HCT116 (cell line): Measurements from ENCODE around the gene KICS2. TPM values are rescaled to one million over a fixed set of nuclear protein-coding genes. Genes with fewer than 3 reads are reported as not detected.

ENCODE experiments used
- ATAC-seq: fragments of 200-7000 bp; cut with Tn5 transposase; 2 replicates; pipeline ENCODE4 v1.9.1; 2020; ENCODE audit warnings: mild to moderate bottlenecking, moderate library complexity
- BruUV-seq: library from RNA; stranded (reverse); fragments of 400-500 nt; replicated peaks from 2 replicates; lab custom pipeline; 2021; lab: Mats Ljungman, UMichigan
- CTCF ChIA-PET: fragments of 300-600 bp; sonication (Branson Sonifier 250); formaldehyde crosslinking; loops from one replicate; lab custom pipeline; 2021; ENCODE audit warnings: antibody characterized with exemption; lab: Charles Lee
- POLR2A ChIA-PET: fragments of 300-600, 350-600 bp; sonication (Branson Sonifier 250); formaldehyde crosslinking; loops from one replicate; lab custom pipeline; 2021; ENCODE audit warnings: antibody characterized with exemption; lab: Charles Lee
- RAD21 ChIA-PET, 2 experiments: fragments of 300-600 bp; sonication (Branson Sonifier 250); formaldehyde crosslinking; loops; one replicate each; lab custom pipeline; 2023; ENCODE audit warnings: low total read pairs in 2 of 2; ENCODE audit not compliant: uncharacterized antibody in 2 of 2, unreplicated experiment in 2 of 2, low non-redundant PET in 1 of 2; lab: Charles Lee
- DNase-seq: peaks from one replicate; pipeline ENCODE4 v3.0.0-alpha.2; 2010; ENCODE audit warnings: low read depth, low spot score
- H2AFZ ChIP-seq: fragments of 200-600 bp; shearing (Covaris generic), sonication (generic); 2 replicates; pipeline ENCODE4 v1.6.1; 2017; ENCODE audit warnings: low read depth, mixed run types, mixed read lengths, antibody characterized with exemption, low read length; ENCODE audit not compliant: poor library complexity, severe bottlenecking
- H3K27ac ChIP-seq: 2 replicates; pipeline ENCODE4 v1.5.1; 2012; ENCODE audit warnings: low read depth, low read length
- H3K27me3 ChIP-seq: fragments of 200-600 bp; sonication (generic); 2 replicates; pipeline ENCODE4 v1.6.1; 2016; ENCODE audit warnings: mixed run types, low read length, mixed read lengths; ENCODE audit not compliant: insufficient read depth
- H3K36me3 ChIP-seq, 2 experiments: fragments of 200-500 bp in 1 of 2; fragments of 200-600 bp in 1 of 2; sonication (Bioruptor generic) in 1 of 2; sonication (generic) in 1 of 2; 2 replicates each; pipeline versions ENCODE4 v1.5.1 to v1.6.1; 2014 to 2016; ENCODE audit warnings: low read length in 2 of 2, inconsistent platforms in 1 of 2, mixed read lengths in 1 of 2, mixed run types in 1 of 2; ENCODE audit not compliant: insufficient read depth in 2 of 2, control insufficient read depth in 1 of 2
- H3K4me1 ChIP-seq, 2 experiments: fragments of 200-600 bp in 1 of 2; sonication (generic) in 1 of 2; 2 replicates each; pipeline versions ENCODE4 v1.5.1 to v1.6.1; 2012 to 2017; ENCODE audit warnings: low read length in 2 of 2, inconsistent platforms in 1 of 2, mild to moderate bottlenecking in 1 of 2, mixed read lengths in 1 of 2, mixed run types in 1 of 2, moderate library complexity in 1 of 2; ENCODE audit not compliant: insufficient read depth in 2 of 2, control insufficient read depth in 1 of 2
- H3K4me2 ChIP-seq: fragments of 200-600 bp; sonication (generic); 2 replicates; pipeline ENCODE4 v1.6.1; 2017; ENCODE audit warnings: mixed run types, low read length, mixed read lengths
- H3K4me3 ChIP-seq, 2 experiments: fragments of 200-600 bp in 1 of 2; sonication (generic) in 1 of 2; replicated peaks in 1 of 2; 2 replicates each; pipeline ENCODE4 v1.5.1; 2011 to 2016; ENCODE audit warnings: low read length in 2 of 2, control low read depth in 1 of 2, low read depth in 1 of 2, mild to moderate bottlenecking in 1 of 2, mixed read lengths in 1 of 2, mixed run types in 1 of 2
- H3K79me2 ChIP-seq: fragments of 200-600 bp; sonication (generic); 2 replicates; pipeline ENCODE4 v1.6.1; 2017; ENCODE audit warnings: mild to moderate bottlenecking, mixed run types, low read length, moderate library complexity, mixed read lengths; ENCODE audit not compliant: insufficient read depth
- H3K9ac ChIP-seq: fragments of 200-600 bp; sonication (generic); 2 replicates; pipeline ENCODE4 v1.6.1; 2016; ENCODE audit warnings: low read length, mixed read lengths
- H3K9me2 ChIP-seq: fragments of 200-600 bp; sonication (generic), shearing (Covaris generic); 2 replicates; pipeline ENCODE4 v1.6.1; 2017; ENCODE audit warnings: mixed run types, mild to moderate bottlenecking, moderate library complexity; ENCODE audit not compliant: insufficient read depth
- H3K9me3 ChIP-seq, 2 experiments: fragments of 200-500 bp in 1 of 2; fragments of 200-600 bp in 1 of 2; sonication (Bioruptor generic) in 1 of 2; sonication (generic) in 1 of 2; 2 replicates each; pipeline ENCODE4 v1.6.1; 2014 to 2017; ENCODE audit warnings: low read length in 2 of 2, mixed read lengths in 2 of 2, inconsistent platforms in 1 of 2, low read depth in 1 of 2, mild to moderate bottlenecking in 1 of 2, mixed run types in 1 of 2, moderate library complexity in 1 of 2; ENCODE audit not compliant: control insufficient read depth in 1 of 2, insufficient read depth in 1 of 2
- H4K20me1 ChIP-seq: fragments of 200-600 bp; sonication (generic), shearing (Covaris generic); 2 replicates; pipeline ENCODE4 v1.6.1; 2017; ENCODE audit warnings: mixed run types, mild to moderate bottlenecking, moderate library complexity; ENCODE audit not compliant: insufficient read depth
- CEBPB ChIP-seq: IDR thresholded peaks from 2 replicates; pipeline ENCODE4 v1.6.1; 2012; ENCODE audit warnings: low read depth
- POLR2A ChIP-seq: IDR thresholded peaks from 2 replicates; pipeline ENCODE4 v1.7.0; 2011; ENCODE audit warnings: borderline replicate concordance; ENCODE audit not compliant: insufficient read depth, insufficient read length; ENCODE audit errors: extremely low read depth
- RAD21 ChIP-seq: IDR thresholded peaks from 2 replicates; pipeline ENCODE4 v1.6.1; 2012; ENCODE audit warnings: low read depth, mild to moderate bottlenecking
- SIN3A ChIP-seq: IDR thresholded peaks from 2 replicates; pipeline ENCODE4 v1.6.1; 2012; ENCODE audit warnings: low read depth
- ZFX ChIP-seq: fragments of 450-650 bp; IDR thresholded peaks from 2 replicates; pipeline ENCODE4 v1.6.1; 2017
- intact Hi-C: fragments of 100-400 bp; cut with micrococcal nuclease; formaldehyde crosslinking; loops from 2 replicates; pipeline ENCODE4 v1.10.0; 2022
- total RNA-seq: library from RNA; stranded (reverse); gene quantifications from one replicate; pipeline ENCODE4 v1.2.1, GENCODE V29; 2021; ENCODE audit not compliant: unreplicated experiment
- TF ChIP-seq, protein P1 (sequence below): IDR thresholded peaks from 2 replicates; pipeline ENCODE4 v1.6.1; 2012
- TF ChIP-seq, protein P2 (sequence below): IDR thresholded peaks from 2 replicates; pipeline ENCODE4 v1.6.1; 2011; ENCODE audit warnings: mild to moderate bottlenecking, low read length, moderate library complexity; ENCODE audit not compliant: insufficient replicate concordance; ENCODE audit errors: extremely low read depth

The KICS2 gene
- total RNA-seq, 1 experiment from 2014 or later = 18.1 TPM

DNA sequence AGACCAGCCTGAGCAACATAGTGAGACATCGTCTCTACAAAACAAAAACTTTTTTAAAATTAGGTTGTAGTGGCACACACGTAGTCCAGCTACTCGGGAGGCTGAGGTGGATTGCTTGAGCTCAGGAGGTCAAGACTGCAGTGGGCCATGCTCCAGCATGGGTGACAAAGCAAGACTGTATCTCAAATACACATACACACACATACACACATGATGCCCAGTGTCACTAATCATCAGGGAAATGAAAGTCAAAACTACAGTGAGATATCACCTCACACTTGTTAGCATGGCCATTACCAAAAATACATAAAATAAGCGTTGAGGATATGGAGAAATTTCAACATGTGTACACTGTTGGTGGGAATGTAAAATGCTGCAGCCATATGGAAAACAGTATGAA is 33.2 kb upstream of the KICS2 start:
- Histone ChIP-seq H3K4me1 (no peaks in the 10 kb centered on the region), H3K27me3 (no peaks in the 10 kb centered on the region), H3K9me3 (no peaks in the 10 kb centered on the region), H3K79me2 (no peaks in the 10 kb centered on the region), H3K9ac (no peak overlapping the region), H3K4me2 (no peak overlapping the region), H3K9me2 (no peaks in the 10 kb centered on the region), H4K20me1 (no peaks in the 10 kb centered on the region), H3K27ac (no peak overlapping the region), H3K4me3 (no peak overlapping the region), H2AFZ (no peak overlapping the region), H3K36me3 (no peaks in the 10 kb centered on the region)
- DNase-seq (no peak), ATAC-seq (no peak)
- ChIA-PET RAD21 (no interaction called here), POLR2A (no interaction called here), CTCF (interaction anchor here (1.4 to 3.6 kb wide), 2 partner anchors 416 to 429 kb away, joined by 10 to 16 read pairs; no protein-coding TSS in a partner anchor)
- intact Hi-C loops = loop anchor here (5.0 to 10.0 kb wide), 2 partner anchors 580 to 1153 kb away; no protein-coding TSS in a partner anchor
- TF ChIP-seq POLR2A (no peak), CEBPB (no peak), SIN3A (no peak), RAD21 (no peak)
- TF ChIP-seq, protein P1, sequence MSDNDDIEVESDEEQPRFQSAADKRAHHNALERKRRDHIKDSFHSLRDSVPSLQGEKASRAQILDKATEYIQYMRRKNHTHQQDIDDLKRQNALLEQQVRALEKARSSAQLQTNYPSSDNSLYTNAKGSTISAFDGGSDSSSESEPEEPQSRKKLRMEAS = no peak
- BruUV-seq = no TSS peak

DNA sequence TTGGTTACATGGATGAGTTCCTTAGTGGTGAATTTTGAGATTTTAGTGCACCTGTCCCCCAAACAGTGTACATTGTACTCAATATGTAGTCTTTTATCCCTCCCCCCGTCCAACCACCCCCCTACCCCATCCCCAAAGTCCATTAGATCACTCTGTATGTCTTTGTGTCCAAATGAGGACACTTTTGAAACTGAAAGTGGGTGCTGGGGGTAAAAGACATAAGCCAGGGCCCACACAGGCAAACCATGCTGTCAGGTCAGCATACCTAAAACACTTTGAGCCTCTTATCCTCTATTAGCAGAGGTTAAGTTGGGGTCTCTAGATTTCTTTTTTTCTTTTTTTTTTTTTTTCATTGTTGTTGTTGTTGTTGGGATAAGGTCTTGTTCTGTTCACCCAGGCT is 31.3 kb upstream of the KICS2 start:
- CTCF ChIA-PET = no interaction called here
- no peak overlapping the region for H3K27ac ChIP-seq

More for the DNA sequence above, 31.3 kb upstream of the KICS2 start:
- Histone ChIP-seq H3K27me3 (no peaks in the 10 kb centered on the region), H3K4me3 (no peak overlapping the region), H3K9me3 (no peaks in the 10 kb centered on the region), H2AFZ (no peak overlapping the region), H3K4me2 (no peak overlapping the region), H3K36me3 (no peaks in the 10 kb centered on the region), H3K4me1 (no peaks in the 10 kb centered on the region), H3K9me2 (no peaks in the 10 kb centered on the region), H3K9ac (no peak overlapping the region), H3K79me2 (no peaks in the 10 kb centered on the region), H4K20me1 (no peaks in the 10 kb centered on the region)
- ChIA-PET POLR2A (no interaction called here), RAD21 (no interaction called here)
- intact Hi-C loops = loop anchor here (10.0 kb wide), 1 partner anchor 579 kb away; no protein-coding TSS in a partner anchor
- DNase-seq = no peak
- no TSS peak for BruUV-seq
- TF ChIP-seq, protein P2, sequence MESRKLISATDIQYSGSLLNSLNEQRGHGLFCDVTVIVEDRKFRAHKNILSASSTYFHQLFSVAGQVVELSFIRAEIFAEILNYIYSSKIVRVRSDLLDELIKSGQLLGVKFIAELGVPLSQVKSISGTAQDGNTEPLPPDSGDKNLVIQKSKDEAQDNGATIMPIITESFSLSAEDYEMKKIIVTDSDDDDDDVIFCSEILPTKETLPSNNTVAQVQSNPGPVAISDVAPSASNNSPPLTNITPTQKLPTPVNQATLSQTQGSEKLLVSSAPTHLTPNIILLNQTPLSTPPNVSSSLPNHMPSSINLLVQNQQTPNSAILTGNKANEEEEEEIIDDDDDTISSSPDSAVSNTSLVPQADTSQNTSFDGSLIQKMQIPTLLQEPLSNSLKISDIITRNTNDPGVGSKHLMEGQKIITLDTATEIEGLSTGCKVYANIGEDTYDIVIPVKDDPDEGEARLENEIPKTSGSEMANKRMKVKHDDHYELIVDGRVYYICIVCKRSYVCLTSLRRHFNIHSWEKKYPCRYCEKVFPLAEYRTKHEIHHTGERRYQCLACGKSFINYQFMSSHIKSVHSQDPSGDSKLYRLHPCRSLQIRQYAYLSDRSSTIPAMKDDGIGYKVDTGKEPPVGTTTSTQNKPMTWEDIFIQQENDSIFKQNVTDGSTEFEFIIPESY = no peak
- no peak for TF ChIP-seq SIN3A
- no peak for TF ChIP-seq ZFX
- no peak for ATAC-seq
